NCI-H187 (cell line): ENCODE results near the gene DOCK2.
"Not testable (repeated sequence)": the region's sequence is repeated elsewhere in the genome, so short reads cannot be mapped to it uniquely, and the experiment has no call there.

Experiments
- DNase-seq, 2 experiments: peaks; one replicate each; lab custom pipeline; 2025; lab: John Stamatoyannopoulos, UW

DOCK2 gene

DNA sequence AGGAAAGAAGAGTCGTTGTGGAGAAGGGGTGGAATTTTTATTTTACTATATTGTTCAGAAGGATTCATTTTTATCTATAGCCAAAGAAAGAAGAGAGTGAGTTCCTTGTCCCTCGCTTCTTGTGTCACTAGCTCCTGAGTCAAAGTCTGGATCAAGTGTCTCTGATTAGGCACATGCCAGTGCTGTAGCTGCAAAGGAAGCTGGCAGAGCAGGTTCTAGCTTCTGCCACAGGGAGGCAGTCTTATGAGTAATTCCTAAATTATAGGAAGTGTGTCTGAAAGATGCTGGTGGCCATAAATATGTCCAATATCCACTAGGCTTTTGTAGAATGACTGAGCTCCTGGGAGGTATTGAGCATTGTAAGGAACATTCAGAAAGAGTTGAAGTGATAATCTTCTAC is 84.7 kb downstream of the DOCK2 start:
- DNase-seq, result no peak

DNA sequence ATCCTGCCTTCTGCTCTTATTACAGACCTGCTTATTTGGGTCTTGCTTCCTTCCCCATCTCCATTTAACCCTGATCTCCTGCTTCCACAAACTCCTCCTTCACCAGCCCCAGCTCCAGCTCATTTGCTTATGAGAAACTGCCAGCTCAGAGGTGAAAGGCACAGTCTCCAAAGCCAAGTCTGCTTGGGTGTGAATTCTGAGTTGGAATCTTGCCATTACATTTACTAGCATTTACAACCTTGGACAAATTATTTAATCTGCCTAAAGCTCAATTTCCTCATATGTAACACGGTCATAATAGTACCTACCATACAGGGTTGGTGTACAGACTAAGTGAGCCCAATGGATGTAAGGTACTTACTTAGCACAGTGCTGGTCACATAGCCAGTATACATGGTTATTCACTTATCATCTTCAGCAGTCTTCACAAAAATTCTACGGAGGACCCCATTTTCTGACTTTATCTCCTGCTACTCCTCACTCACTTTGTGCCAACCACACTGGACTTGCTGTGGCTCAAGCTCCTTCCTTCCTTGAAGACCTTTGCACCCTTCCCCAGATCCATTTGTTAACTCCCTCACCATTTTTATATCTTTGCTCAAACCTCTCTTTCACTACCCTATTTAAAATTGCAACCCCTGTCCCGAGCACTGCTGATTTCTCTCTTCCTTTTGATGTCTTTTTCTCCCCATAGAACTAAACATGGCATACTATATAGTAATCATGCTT is 86.2 kb downstream of the DOCK2 start:
- no peak for DNase-seq

DNA sequence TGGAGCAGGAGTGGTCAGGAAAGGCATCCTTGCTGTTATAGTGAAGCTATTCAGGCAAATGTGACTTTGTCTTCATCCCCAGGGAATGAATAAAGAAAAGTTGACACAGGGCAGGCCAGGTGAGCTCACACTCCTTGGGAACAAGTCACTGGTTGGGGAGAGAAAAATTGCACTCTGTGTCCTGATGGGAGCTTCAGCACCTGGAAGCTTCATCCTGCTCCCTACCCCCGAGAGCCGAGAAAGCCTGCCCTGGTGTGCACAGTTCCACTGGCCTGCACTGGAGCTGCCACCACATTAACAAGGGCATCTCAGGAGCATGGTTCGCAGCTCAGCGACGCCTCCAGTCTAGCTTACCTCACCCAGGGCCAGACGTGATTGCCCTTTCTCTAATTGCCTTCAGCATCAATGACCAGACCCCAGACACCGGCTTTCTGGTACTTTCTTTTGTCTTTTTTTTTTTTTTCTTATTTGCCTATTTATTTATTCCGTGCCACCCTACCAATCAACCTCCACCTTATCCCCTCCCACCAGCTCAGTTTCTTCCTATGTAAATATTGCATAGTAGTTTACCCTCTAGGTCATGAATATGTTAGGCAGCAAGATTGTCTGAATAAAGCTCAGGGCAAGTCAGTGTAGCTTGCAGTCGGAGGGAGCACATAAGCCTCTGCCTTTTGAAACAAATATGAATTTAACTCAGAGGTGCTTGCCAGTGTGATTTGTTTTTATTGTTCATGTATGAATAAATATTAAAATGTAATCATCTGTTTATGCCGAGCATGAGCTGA is 87.4 kb downstream of the DOCK2 start:
- DNase-seq, result no peak

DNA sequence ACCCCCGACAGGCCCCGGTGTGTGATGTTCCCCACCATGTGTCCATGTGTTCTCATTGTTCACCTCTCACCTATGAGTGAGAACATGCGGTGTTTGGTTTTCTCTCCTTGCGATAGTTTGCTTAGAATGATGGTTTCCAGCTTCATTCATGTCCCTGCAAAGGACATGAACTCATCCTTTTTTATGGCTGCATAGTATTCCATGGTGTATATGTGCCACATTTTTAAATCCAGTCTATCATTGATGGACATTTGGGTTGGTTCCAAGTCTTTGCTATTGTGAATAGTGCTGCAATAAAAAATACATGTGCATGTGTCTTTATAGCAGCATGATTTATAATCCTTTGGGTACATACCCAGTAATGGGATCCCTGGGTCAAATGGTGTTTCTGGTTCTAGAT is 88.6 kb downstream of the DOCK2 start:
- not testable (repeated sequence) for DNase-seq

DNA sequence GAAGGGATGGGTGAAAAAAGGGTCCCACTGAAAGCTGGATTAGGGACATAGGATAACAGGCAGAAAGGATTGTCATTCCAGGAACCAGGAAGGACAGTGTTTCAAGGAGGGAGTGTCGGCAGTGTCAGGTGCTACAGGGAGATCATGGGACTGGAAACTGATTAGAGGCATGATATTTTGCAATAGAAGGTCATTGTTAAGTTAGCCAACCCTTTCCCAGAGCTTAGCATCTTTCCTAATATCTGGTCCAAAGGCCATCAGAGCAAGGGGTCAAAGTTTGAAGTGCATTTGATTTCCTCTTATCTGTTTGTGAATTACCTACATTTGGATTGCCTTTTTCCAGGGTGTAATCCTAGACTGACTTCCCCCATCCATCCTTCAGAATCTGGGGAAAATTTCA is 91.3 kb downstream of the DOCK2 start:
- DNase-seq, result no peak

DNA sequence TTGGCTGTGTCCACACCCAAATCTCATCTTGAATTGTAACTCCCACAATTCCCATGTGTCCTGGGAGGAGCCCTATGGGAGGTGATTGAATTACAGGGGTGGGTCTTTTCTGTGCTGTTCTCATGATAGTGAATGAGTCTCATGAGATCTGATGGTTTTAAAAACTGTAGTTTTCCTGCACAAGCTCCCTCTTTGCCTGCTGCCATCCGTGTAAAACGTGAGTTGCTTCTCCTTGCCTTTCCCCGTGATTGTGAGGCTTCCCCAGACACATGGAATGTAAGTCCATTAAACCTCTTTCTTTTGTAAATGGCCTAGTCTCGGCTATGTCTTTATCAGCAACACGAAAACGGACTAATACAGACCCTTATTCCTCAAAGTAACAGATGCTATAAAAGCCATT is 94.1 kb downstream of the DOCK2 start:
- no peak for DNase-seq

DNA sequence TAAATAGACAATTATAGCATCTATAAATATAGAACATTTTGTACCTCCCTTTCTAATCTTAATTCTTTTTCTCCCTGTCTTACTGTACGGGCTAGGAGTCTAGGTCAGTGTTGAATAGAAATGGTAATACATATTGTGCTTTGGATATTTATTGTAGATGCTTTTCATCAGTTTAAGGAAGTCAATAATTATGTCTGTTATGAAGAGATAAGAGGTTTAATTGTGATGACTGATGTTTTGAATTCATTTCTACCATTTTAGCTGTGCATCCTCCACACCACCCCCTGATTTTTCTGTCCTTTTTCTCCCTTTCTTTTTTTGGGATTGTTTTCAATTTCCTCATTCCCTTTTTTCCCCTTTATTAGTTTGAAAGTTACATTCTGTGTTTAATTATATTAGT is 95.8 kb downstream of the DOCK2 start:
- no peak for DNase-seq

DNA sequence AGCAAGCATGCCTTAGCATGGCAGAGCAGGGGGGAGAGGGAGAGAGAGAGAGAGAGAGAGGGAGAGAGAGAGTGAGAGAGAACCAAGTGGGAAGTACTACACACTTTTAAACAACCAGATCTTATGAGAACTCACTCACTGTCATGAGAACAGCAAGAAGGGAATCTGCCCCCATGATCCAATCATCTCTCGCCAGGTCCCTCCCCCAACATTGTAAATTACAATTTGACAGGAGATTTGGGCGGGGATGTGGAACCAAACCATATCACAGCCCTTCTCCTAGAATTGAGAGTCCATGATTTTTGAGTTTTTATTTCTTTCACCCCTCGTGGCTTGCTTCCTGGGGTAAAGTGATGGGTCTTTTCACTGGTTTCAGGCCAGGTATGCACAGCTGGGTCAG is 98.8 kb downstream of the DOCK2 start:
- no peak for DNase-seq

DNA sequence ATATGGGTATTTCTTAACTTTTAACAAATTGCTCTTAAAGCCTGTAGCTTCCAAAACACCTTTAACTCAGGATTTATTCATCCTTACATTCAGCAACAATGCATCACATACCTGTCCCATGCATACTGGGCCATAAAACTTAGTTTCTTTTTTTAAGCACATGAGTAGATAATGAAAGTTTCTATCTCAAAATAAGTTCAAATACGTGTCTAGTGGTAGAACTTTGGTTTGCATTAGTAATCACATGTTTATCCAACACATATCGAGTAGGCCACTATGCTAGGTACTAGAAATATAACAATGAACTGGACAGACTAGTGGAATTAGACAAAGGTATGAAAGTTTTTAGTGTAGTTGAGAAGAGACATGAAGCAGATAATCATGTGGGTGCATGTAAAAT is 99.6 kb downstream of the DOCK2 start:
- DNase-seq, result no peak

DNA sequence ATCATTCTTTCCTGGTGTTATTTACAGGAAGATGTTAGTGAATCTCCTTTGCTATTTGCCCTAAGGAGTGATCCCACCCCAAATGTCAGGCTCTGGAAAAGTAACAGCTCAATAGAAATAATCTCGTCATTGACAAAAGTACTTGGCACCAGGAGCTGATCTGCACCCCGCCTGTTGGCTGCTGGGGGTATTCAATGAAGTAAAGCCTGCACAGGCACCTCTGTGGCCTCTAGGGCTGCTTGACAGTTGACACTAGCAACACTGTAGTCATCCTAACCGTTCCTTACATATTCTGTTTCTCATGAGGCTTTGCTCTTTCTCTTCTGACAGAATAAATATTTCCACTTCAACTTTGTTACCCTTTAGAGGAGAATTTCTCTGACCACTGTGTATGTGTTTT is 103.4 kb downstream of the DOCK2 start:
- DNase-seq, result no peak

DNA sequence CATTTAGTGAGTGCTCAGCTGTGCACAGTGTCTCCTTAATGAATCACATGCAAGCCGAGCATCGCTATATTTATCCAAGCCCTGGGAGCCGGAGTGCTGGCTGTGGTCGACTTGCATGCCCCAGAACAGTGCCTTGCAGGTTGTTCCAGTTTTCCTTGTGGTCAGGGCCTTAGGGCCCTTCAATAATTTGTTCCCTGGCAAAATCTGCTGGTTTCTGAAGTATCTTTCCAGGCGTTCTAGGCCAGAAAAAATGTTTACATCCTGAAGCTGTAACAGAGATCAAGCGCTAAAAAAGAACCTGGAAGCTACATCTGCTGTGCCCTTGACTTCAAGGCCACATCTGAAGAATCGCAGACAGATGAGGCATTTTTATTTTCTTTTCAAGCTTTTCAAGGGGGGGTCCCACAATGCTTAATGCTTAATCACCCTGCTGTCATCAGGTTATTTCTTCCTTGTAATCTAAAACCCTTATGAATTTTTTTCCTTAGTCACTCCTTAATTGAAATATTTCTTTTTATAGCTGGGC is 105.8 kb downstream of the DOCK2 start:
- no peak for DNase-seq

DNA sequence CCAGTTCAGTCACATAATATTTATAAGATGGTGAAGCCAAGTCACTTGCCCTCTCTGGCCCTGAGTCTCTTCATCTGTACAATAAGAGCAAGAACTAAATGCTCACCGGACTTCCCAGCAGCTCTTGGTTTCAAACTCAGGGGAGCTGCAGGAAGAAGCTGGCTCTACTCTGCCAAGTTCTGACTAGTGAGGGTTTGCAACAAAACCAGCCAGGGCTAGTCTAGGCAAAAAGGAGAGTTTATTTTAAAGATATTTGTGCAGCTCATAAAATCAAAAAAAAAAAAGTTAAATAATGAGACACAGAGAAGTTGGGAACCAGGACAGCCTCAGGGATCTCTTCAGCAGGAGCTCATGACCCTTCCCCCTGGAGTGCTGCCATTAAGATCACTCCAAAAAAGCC is 107.3 kb downstream of the DOCK2 start:
- no peak for DNase-seq

DNA sequence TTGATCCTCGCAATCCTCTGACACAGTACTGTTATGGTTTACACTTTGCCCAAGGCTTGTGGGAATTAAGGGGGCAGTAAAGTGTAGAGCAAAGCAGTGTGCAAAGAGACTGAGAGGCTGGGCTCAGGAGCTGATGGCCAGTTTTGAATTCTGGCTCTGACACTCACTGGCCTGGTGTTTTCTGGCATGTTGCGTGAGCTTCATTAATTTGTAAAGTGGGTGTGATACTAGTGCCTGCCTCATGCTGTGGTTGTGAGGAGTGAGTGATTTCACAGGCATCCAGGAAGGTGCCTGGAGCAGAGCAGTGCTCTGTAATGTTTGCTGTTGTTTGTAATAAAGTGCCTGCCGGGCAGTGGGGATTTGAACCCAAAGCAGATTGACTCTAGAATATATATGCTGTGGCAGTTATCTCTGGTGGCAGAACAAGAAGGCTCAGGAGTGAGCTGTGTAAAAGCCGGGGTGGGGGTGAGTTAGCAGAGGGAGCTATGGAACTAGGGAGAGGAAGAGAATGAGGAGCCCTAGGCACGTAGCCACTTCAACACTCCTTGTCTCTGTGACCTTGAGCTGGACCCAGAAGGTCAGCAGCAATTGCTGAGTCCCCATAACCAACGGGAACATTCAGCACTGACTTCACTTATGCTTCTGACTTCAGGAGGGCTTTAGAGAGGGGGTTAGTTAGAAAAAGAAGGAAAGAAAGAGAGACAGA is 108.5 kb downstream of the DOCK2 start:
- no peak for DNase-seq

DNA sequence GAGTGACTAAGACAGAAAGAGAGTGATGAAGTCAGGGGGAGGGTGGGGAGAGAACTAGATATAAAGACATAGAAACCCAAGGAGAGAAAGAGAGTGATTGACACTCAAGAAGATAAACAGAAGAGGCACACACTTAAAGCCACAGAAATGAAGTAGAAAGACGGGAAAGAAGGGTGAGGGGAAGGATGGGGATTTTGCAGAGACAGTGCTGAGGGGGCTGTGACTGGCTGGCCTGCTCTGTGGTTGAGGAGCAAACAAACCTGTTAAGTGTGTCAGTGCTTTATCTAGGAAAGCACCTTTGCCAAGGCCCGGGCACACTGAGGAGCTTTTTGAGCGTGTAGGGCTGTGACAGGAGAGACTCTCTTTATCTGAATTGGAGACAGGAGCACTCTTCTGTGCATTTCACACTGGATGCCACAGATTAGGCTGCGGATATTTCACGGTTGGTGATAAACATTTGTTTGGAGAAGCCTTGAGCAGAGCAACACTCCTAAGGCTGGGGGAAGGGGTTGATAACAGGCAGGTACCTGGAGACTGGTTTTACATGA is 109.1 kb downstream of the DOCK2 start:
- no peak for DNase-seq

DNA sequence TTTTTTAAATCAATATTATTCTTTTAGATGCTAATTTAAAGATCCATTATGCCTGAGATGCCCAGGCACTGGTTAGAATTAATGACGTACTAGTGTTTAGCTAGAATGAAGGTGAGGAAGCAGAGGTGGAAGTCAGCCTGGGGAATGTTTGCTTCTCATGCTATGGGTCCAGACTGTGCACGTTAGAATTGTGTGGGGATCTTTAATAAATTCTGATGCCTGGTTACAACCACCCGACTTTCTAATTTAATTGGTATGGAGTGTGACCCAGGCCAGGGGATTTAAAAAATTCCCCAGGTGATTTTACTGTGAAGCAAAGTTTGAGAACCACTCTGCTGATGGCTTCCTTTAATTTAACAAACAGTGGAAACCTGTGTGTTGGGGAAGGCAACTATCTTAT is 111.1 kb downstream of the DOCK2 start:
- DNase-seq, result no peak

DNA sequence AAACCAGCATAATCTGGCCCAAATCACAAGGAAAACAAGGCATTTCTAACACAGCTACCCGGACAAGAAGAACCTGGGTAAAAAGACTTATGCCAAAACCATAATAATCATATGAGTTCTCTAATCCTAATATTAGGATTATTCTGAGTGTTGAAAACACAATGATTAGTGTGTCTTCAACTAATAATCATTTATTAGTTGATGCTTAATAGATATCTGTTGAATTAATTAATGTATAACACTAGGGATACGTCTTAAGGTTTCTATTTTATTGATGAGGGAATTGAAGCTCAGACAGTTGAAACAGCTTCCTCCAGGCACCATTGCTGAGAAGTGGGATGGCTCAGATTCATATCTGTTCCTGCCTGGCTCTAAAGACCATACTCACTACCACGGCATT is 112.2 kb downstream of the DOCK2 start:
- no peak for DNase-seq

DNA sequence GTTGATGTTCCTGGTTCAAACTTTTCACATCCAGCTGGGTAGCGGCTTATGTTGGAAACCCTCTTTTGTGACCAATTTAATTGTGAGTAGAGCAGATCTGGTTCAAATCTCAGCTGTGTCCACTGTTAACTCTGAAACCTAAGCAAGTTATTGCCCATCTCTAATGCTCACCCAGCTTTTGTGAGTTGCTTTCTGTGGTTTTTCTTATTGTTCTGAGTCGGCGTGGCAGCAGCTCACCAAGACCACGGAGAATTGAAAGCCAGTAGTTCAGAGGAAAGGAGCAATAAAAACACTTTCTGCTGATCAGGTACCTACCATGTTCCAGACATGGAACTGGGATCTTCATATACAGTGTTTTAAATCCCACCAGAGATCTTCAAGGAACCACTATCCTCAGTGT is 114.4 kb downstream of the DOCK2 start:
- no peak for DNase-seq

DNA sequence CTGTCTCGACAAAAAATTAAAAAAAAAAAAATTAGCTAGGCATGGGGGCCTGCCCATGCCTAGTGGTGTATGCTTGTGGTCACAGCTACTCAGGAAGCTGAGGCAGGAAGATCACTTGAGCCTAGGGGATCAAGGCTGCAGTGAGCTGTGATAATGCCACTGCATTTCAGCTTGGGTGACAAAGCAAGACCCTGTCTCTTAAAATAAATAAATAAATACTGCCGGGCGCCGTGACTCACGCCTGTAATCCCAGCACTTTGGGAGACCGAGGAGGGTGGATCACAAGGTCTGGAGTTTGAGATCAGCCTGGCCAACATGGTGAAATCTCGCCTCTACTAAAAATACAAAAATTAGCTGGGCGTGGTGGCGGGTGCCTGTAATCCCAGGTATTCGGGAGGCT is 115.5 kb downstream of the DOCK2 start:
- not testable (repeated sequence) for DNase-seq

DNA sequence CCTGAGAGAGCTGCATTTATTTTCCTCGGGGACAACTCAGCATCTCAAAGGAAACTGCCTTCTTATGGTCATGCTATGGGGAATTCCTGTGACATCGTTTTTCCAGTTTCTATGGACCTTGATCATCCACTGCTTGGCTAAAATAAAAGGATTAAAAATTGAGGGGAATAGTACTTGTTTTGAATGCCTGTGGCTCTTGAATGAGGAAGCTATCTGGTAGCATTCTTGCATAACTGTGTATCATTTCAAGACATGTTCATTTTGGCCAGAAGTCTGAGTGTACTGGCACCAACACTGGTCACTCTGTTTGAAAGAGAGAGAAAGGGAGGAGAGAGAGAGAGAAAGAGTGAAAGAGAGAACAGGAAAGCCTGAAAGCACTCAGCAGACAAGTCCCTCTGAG is 116.7 kb downstream of the DOCK2 start:
- no peak for DNase-seq

DNA sequence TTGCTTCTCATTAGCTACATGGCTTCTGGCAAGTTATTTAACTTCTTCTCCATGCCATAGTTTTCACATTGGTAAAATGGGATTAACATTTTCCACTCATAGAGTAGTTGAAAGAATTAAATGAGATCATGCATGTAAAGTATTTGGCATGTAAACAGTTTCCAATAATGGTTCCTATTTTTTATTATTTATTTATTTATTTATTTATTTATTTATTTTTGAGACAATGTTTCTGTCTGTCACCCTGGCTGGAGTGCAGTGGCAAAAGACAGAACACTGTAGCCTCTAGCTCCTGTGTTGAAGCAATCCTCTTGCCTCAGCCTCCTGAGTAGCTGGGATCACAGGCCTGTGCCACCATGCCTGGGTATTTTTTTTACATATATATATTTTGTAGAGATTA is 117.7 kb downstream of the DOCK2 start:
- DNase-seq, result no peak

DNA sequence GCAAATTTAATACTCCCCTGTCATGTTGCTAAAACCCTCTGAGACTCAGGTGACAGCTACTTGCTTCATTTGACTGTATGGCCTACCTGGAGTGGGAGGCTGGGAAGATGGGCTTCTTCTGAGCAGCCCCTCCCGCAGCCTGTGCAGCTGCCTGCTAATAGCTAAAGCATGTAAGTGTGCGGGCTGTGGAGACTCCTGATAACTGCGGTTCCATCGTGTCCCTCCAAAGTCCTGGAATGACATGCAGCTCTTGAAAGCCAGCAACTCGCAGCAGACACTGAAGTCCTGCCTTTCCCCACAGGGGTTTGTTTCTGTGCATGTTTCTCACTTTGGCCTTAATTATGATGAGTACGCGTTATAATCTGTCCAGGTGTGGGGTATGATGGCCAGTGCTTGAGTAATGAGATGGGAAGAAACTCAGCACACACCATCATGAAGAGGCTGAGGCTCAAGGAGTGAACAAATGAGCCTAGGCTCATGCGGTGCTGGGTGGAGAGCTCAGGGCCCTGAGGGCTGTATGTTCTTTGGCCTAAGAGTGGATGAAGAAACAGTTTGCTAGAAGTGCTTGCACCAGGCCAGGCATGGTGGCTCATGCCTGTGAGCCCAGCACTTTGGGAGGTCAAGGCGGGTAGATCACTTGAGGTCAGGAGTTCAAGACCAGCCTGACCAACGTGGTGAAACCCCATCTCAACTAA is 119.1 kb downstream of the DOCK2 start:
- no peak for DNase-seq

DNA sequence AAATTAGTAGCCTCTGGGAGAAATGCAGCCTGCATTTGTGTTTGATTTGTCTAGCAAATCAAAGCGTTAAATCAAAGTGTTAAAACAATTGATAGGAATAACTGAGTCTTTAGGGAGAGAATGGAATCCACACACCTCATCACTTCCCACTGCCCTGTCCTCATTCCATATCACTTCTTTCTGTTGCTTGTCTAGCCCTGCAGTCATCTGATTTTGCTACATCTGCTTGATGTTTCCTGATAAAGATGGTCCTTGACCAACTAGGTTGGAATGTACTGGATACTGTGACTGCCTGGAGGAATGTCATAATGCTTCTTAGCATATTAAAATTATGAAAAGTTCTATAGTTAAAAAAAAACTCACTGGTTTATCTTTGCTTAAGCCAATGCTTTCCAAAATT is 119.9 kb downstream of the DOCK2 start:
- no peak for DNase-seq
